ENCODE results near the gene ATAD3A.

ATAD3A gene

GRCh38 chr1:1543706-1544099 is 31.7 kb downstream of the ATAD3A start:
- TF ChIP-seq, protein P1, sequence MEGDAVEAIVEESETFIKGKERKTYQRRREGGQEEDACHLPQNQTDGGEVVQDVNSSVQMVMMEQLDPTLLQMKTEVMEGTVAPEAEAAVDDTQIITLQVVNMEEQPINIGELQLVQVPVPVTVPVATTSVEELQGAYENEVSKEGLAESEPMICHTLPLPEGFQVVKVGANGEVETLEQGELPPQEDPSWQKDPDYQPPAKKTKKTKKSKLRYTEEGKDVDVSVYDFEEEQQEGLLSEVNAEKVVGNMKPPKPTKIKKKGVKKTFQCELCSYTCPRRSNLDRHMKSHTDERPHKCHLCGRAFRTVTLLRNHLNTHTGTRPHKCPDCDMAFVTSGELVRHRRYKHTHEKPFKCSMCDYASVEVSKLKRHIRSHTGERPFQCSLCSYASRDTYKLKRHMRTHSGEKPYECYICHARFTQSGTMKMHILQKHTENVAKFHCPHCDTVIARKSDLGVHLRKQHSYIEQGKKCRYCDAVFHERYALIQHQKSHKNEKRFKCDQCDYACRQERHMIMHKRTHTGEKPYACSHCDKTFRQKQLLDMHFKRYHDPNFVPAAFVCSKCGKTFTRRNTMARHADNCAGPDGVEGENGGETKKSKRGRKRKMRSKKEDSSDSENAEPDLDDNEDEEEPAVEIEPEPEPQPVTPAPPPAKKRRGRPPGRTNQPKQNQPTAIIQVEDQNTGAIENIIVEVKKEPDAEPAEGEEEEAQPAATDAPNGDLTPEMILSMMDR (IDR thresholded peaks at IDR 0.05; ENCODE audit: control extremely low read depth, extremely low read depth, low read depth, missing control alignments) = no peak
- no peak for DNase-seq (ENCODE audit: extremely low spot score)
- ChIA-PET POLR2A (no interaction called here), CTCF (interaction anchor here (0.6 to 3.9 kb wide), 2 partner anchors 12 to 197 kb away, joined by 3 to 13 read pairs; no protein-coding TSS in a partner anchor)

- DNase-seq (ENCODE audit: extremely low spot score) = no peak
- POLR2A ChIA-PET = no interaction called here
- TF ChIP-seq, protein P1 (IDR thresholded peaks at IDR 0.05; ENCODE audit: control extremely low read depth, extremely low read depth, low read depth, missing control alignments) = no peak
- CTCF ChIA-PET = interaction anchor here (3.9 kb wide), 1 partner anchor 11 kb away, joined by 13 read pairs; no protein-coding TSS in a partner anchor
Measured at GRCh38 chr1:1544544-1544943, 32.6 kb downstream of the ATAD3A start.

DNA sequence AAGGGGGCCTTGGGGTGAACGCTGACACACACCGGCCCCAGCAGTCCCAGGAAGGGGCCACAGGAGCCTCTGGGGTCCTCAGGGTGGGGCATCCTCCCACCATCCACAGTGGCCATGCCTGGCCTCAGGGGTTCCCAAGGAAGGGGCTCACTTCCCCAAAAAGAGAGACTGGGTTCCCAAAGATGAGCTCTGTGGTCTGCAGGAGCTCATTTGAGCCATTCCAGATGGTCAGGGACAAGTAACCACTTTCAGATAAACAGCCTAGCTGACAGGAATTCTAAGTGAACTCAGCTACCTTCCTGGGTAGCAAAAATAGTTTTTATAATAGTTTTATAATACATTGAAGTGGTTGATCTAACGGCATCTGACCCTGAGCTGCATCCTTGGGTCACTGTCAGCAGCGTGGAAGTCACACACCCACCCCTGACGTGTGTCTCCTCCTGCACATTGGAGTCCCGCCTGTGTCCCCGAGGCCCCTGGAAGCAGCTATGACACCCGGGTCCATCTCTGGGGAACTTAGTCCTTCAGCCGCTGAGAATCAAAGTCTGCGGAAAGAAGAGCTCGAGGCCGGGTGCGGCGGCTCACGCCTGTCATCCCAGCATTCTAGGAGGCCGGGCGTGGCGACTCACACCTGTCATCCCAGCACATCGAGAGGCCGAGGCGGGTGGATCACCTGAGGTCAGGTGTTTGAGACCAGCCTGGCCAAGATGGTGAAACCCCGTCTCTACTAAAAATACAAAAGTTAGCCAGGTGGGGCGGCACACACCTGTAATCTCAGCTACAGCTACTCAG is 34.2 kb downstream of the ATAD3A start:
- TF ChIP-seq, protein P1 (IDR thresholded peaks at IDR 0.05; ENCODE audit: control extremely low read depth, extremely low read depth, low read depth, missing control alignments) = no peak
- CTCF ChIA-PET = interaction anchor here (1.1 to 3.9 kb wide), 3 partner anchors 10 to 29 kb away, joined by 3 to 15 read pairs (median 13); no protein-coding TSS in a partner anchor
- POLR2A ChIA-PET = no interaction called here
- DNase-seq (ENCODE audit: extremely low spot score) = no peak

- POLR2A ChIA-PET = no interaction called here
- CTCF ChIA-PET = interaction anchor here (1.1 to 3.9 kb wide), 3 partner anchors 9 to 30 kb away, joined by 3 to 15 read pairs (median 13); no protein-coding TSS in a partner anchor
- TF ChIP-seq, protein P1 (IDR thresholded peaks at IDR 0.05; ENCODE audit: control extremely low read depth, extremely low read depth, low read depth, missing control alignments) = no peak
- no peak for DNase-seq (ENCODE audit: extremely low spot score)
Measured at GRCh38 chr1:1547011-1547410, 35.0 kb downstream of the ATAD3A start.

GRCh38 chr1:1547476-1547875 is 35.5 kb downstream of the ATAD3A start:
- ChIA-PET CTCF (interaction anchor here (2.5 to 3.9 kb wide), 2 partner anchors 8 to 12 kb away, joined by 13 to 15 read pairs; no protein-coding TSS in a partner anchor), POLR2A (no interaction called here)
- no peak for DNase-seq (ENCODE audit: extremely low spot score)
- TF ChIP-seq, protein P1 (IDR thresholded peaks at IDR 0.05; ENCODE audit: control extremely low read depth, extremely low read depth, low read depth, missing control alignments) = no peak

- TF ChIP-seq, protein P1 (IDR thresholded peaks at IDR 0.05; ENCODE audit: control extremely low read depth, extremely low read depth, low read depth, missing control alignments) = no peak
- DNase-seq (ENCODE audit: extremely low spot score) = no peak
- CTCF ChIA-PET = no interaction called here
- POLR2A ChIA-PET = interaction anchor here (0.7 kb wide), 1 partner anchor 52 kb away, joined by 5 read pairs; no protein-coding TSS in a partner anchor
Measured at GRCh38 chr1:1548591-1548990, 36.6 kb downstream of the ATAD3A start.
